Esophagus muscularis mucosa (tissue), 4 donors: Measurements from ENCODE around the gene TSSK2.

Experiments used
- CTCF ChIP-seq, 3 experiments: fragments of 200-600 bp in 2 of 3; fragments of 450-650 bp in 1 of 3; sonication (generic) in 2 of 3; IDR thresholded peaks; one replicate each; pipeline ENCODE4 v1.5.1; 2017 to 2019; ENCODE audit warnings: antibody characterized with exemption in 3 of 3, mild to moderate bottlenecking in 2 of 3, moderate library complexity in 1 of 3
- EP300 ChIP-seq: sonication (generic); formaldehyde crosslinking; IDR thresholded peaks from one replicate; pipeline ENCODE4 v1.6.1; 2017; ENCODE audit warnings: antibody characterized with exemption
- POLR2A ChIP-seq: fragments of 450-650 bp; IDR thresholded peaks from one replicate; pipeline ENCODE4 v1.6.1; 2017; ENCODE audit warnings: antibody characterized with exemption, moderate library complexity, mild to moderate bottlenecking, low read depth

- TF ChIP-seq POLR2A (no peak), CTCF (IDR thresholded peaks at IDR 0.05) (no peak), EP300 (no peak)
Measured at GRCh38 chr22:19138217-19139000, 7.3 kb downstream of the TSSK2 start.
